ENCODE results near the gene RIIAD1. TPM values are rescaled to one million over a fixed set of nuclear protein-coding genes. Genes with fewer than 3 reads are reported as not detected.

The RIIAD1 gene
- total RNA-seq, 1 donor = not detected

- Histone ChIP-seq H3K27me3 (ENCODE audit: insufficient read depth, low read length) (peaks cover 4% of the 10 kb centered on the region), H3K79me2 (ENCODE audit: insufficient read depth, low read length) (no peaks in the 10 kb centered on the region), H3K9me3 (ENCODE audit: low read depth, low read length) (no peaks in the 10 kb centered on the region), H4K20me1 (ENCODE audit: insufficient read depth, low read length) (no peaks in the 10 kb centered on the region), H3K4me1 (ENCODE audit: insufficient read depth, low read length) (no peaks in the 10 kb centered on the region), H3K4me3 (ENCODE audit: insufficient read depth, low read length) (no peak overlapping the region), H2AFZ (ENCODE audit: low read length) (no peak overlapping the region), H3K27ac (ENCODE audit: low read depth, low read length) (no peak overlapping the region), H3K4me2 (ENCODE audit: insufficient read depth, low read length) (no peak overlapping the region), H3K36me3 (ENCODE audit: insufficient read depth, low read length) (peaks cover 3% of the 10 kb centered on the region)
- no peak for TF ChIP-seq CTCF (IDR thresholded peaks at IDR 0.05; ENCODE audit: extremely low read depth, low read depth, low read length)
- DNase-seq (ENCODE audit: insufficient read length, low spot score, missing footprints) = peak; percentile 76
These were observed 15.4 kb upstream of the RIIAD1 start for GRCh38 chr1:151705753-151706463.

- peaks cover 6% of the 10 kb centered on the region for H3K27me3 ChIP-seq (ENCODE audit: insufficient read depth, low read length)
- no peak overlapping the region for H3K4me2 ChIP-seq (ENCODE audit: insufficient read depth, low read length)
- no peak overlapping the region for H2AFZ ChIP-seq (ENCODE audit: low read length)
- no peaks in the 10 kb centered on the region for H3K4me1 ChIP-seq (ENCODE audit: insufficient read depth, low read length)
- no peaks in the 10 kb centered on the region for H3K9me3 ChIP-seq (ENCODE audit: low read depth, low read length)
- no peak for TF ChIP-seq CTCF (IDR thresholded peaks at IDR 0.05; ENCODE audit: extremely low read depth, low read depth, low read length)
- H4K20me1 ChIP-seq (ENCODE audit: insufficient read depth, low read length) = no peaks in the 10 kb centered on the region
- DNase-seq (ENCODE audit: insufficient read length, low spot score, missing footprints) = peak; percentile 62
- no peak overlapping the region for H3K4me3 ChIP-seq (ENCODE audit: insufficient read depth, low read length)
- no peaks in the 10 kb centered on the region for H3K79me2 ChIP-seq (ENCODE audit: insufficient read depth, low read length)
- H3K27ac ChIP-seq (ENCODE audit: low read depth, low read length) = no peak overlapping the region
- no peaks in the 10 kb centered on the region for H3K36me3 ChIP-seq (ENCODE audit: insufficient read depth, low read length)
These were observed 14.6 kb upstream of the RIIAD1 start for GRCh38 chr1:151706464-151707415.

GRCh38 chr1:151707541-151708065, 13.7 kb upstream of the RIIAD1 start:
- no peak overlapping the region for H3K4me2 ChIP-seq (ENCODE audit: insufficient read depth, low read length)
- no peak overlapping the region for H3K4me3 ChIP-seq (ENCODE audit: insufficient read depth, low read length)
- no peaks in the 10 kb centered on the region for H3K4me1 ChIP-seq (ENCODE audit: insufficient read depth, low read length)
- peak; percentile 41 for DNase-seq (ENCODE audit: insufficient read length, low spot score, missing footprints)
- H3K9me3 ChIP-seq (ENCODE audit: low read depth, low read length) = no peaks in the 10 kb centered on the region
- no peak overlapping the region for H2AFZ ChIP-seq (ENCODE audit: low read length)
- no peaks in the 10 kb centered on the region for H3K36me3 ChIP-seq (ENCODE audit: insufficient read depth, low read length)
- no peak for TF ChIP-seq CTCF (IDR thresholded peaks at IDR 0.05; ENCODE audit: extremely low read depth, low read depth, low read length)
- no peaks in the 10 kb centered on the region for H3K79me2 ChIP-seq (ENCODE audit: insufficient read depth, low read length)
- no peaks in the 10 kb centered on the region for H4K20me1 ChIP-seq (ENCODE audit: insufficient read depth, low read length)
- no peak overlapping the region for H3K27ac ChIP-seq (ENCODE audit: low read depth, low read length)
- peaks cover 6% of the 10 kb centered on the region for H3K27me3 ChIP-seq (ENCODE audit: insufficient read depth, low read length)

GRCh38 chr1:151708891-151709290, 12.4 kb upstream of the RIIAD1 start:
- TF ChIP-seq CTCF (IDR thresholded peaks at IDR 0.05; ENCODE audit: extremely low read depth, low read depth, low read length) = no peak
- Histone ChIP-seq H3K27me3 (ENCODE audit: insufficient read depth, low read length) (peaks cover 12% of the 10 kb centered on the region), H3K36me3 (ENCODE audit: insufficient read depth, low read length) (no peaks in the 10 kb centered on the region), H3K79me2 (ENCODE audit: insufficient read depth, low read length) (no peaks in the 10 kb centered on the region), H3K4me2 (ENCODE audit: insufficient read depth, low read length) (no peak overlapping the region), H3K4me3 (ENCODE audit: insufficient read depth, low read length) (no peak overlapping the region), H2AFZ (ENCODE audit: low read length) (no peak overlapping the region), H3K4me1 (ENCODE audit: insufficient read depth, low read length) (no peaks in the 10 kb centered on the region), H3K27ac (ENCODE audit: low read depth, low read length) (no peak overlapping the region), H3K9me3 (ENCODE audit: low read depth, low read length) (no peaks in the 10 kb centered on the region), H4K20me1 (ENCODE audit: insufficient read depth, low read length) (no peaks in the 10 kb centered on the region)
- no peak for DNase-seq (ENCODE audit: insufficient read length, low spot score, missing footprints)

All from osteoblast (primary cell).